SKM-1 (cell line): ENCODE data around the gene WDR86.
A peak's percentile ranks its signal among the peaks of the same experiment; 100 is the strongest.

Source experiments
- DNase-seq: peaks from one replicate; lab custom pipeline; 2025; ENCODE audit not compliant: unreplicated experiment; lab: John Stamatoyannopoulos, UW

The WDR86 gene, protein sequence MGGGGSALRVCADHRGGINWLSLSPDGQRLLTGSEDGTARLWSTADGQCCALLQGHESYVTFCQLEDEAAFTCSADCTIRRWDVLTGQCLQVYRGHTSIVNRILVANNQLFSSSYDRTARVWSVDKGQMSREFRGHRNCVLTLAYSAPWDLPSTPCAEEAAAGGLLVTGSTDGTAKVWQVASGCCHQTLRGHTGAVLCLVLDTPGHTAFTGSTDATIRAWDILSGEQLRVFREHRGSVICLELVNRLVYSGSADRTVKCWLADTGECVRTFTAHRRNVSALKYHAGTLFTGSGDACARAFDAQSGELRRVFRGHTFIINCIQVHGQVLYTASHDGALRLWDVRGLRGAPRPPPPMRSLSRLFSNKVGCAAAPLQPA

DNA sequence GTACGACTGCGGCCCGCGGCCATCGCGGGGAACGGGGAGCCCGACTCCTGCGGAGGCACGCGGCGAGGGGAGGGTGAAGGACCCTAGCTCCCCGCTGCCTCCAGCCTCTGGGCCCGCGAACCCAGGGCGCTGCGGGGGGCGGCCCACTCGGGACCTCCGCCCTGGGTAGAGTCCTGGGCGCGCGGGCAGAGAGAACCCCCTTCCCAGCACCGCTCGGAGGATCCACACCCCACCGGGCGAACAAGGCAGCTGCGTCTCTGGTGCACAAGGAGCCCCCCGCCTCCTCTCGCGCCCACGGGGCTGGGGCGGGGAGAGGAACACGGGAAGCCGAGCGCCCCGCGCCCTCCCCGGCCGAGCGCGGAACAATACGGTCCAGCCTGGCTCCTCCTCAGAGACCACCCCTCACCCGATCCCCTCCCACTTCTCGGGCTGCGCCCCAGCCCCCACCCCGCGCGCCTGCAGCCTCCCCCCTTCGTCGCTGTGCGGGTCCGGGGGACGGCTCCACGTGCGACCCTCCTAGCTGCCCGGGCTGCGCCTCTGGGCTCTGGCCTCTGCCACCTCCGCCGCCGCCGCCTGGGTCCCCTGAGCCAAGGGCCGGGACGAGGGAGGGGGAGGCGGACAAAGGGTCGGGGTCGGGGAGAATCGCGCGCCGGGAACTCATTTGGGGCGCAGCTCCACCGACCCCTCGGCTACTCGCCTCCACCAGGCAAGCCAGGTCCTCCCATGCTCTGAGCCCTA is at the start of gene WDR86:
Gene WDR86 (minus strand): TSS at position 372 of the 738 bp plus-strand sequence. CDS start 449 bp downstream, outside the sequence.
- no peak for DNase-seq

DNA sequence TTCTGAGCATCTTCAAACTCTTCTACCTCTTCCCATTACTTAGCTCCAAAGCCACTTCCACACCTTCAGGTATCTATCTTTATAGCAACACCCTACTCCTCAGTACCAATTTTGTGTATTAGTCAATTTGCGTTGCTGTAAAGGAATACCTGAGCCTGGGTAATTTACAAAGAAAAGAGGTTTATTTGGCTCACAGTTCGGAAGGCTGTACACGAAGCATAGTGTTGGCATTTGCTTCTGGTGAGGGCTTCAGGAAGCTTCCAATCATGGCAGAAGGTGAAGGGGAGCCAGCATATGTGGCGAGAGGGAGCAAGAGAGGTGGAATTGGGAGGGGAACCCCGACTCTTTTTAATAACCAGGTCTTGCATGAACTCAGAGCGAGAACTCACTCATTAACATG is 47.7 kb upstream of the WDR86 start:
- no peak for DNase-seq

DNA sequence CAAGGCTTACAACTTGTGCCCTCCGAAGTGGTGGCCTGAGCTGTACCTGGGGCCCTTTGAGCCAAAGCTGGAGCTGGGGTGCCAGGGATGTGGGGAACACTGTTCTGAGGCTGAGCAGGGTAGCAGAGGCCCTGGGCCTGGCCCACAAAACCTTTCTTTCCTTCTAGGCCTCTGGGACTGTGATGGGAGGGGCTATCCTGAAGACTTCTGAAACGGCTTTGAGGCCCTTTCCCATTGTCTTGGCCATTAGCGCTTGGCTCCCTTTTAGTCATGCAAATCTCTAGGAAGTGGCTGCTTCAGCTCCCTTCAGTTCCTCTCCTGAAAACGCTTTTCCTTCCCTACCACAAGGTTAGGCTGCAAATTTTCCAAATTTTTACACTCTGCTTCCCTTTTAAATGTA is 46.9 kb upstream of the WDR86 start:
- DNase-seq, result no peak

DNA sequence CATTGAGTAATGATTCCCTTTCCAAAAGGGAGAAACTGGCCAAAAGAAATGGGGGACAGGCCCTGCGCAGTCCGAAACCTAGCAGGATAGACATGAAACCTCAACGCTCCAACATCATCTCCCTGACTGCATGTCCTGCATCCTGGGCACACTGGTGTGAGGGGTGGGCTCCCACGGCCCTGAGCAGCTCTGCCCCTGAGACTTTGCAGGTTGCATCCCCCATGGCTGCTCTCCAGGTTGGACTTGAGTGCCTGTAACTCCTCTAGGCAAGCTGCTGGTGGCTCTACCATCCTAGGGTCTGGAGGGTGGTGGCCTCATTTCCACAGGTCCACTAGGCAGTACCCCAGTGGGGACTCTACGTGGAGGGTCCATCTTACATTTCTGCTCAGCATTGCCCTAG is 46.4 kb upstream of the WDR86 start:
- DNase-seq, result no peak

DNA sequence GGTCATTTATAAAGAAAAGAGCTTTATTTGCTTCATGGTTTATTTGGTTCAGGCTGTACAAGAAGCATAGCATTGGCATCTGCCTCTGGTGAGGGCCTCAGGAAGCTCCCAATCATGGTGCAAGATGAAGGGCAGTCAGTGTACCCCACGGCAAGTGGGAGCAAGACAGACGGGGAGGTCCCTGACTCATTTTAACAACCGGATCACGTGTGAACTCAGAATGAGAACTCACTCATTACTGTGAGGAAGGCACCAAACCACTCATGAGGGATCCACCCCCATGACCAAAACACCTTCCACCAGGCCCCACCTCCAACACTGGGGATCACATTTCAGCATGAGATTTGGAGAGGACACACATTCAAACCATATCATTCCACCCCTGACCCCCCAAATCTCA is 45.9 kb upstream of the WDR86 start:
- DNase-seq, result no peak

DNA sequence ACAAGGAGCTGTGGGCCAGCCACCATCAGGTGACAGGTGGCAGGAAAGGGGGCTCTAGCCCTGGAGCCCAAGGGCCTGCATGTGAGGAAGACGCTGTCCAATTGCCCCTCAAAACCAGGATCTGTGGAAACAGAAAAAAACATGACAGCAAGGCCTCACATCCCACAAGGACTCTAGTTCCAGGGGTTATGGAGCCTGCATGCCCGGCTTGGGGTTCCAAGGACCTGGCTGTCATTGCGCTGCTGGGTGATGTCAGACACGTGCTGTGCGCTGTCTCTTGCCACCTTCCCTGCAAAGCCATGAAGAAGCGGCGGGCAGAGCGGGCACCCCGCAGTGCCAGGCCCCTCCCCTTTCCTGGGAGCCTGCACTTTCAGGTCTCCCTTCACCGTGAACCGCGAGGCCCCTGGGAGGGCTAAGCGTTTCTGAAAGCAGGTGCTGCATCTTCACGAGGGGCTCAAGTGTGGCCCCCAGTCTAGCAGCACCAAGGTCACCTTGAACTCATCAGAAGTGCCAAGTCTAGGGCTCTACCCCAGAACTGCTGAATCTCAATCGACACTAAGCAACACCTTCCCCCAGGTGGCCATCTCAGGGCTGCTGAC is 45.2 kb upstream of the WDR86 start:
- DNase-seq, result no peak

DNA sequence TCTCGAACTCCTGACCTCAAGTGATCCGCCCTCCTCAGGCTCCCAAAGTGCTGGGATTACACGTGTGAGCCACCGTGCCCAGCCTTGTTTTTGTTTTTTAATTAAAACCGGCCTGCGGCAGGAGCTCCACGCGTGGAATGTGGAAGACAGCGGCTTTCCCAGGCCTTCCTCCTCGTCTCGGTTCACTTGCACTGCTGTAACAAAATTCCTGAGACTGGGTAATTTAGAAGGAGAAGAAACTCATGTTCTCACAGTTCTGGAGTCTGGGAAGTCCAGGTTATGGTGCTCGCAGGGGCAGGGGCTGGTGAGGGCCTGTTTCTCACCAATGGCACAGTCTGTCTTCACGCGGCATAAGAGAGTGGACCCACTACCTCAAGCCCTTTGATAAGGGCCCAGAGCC is 44.5 kb upstream of the WDR86 start:
- no peak for DNase-seq

DNA sequence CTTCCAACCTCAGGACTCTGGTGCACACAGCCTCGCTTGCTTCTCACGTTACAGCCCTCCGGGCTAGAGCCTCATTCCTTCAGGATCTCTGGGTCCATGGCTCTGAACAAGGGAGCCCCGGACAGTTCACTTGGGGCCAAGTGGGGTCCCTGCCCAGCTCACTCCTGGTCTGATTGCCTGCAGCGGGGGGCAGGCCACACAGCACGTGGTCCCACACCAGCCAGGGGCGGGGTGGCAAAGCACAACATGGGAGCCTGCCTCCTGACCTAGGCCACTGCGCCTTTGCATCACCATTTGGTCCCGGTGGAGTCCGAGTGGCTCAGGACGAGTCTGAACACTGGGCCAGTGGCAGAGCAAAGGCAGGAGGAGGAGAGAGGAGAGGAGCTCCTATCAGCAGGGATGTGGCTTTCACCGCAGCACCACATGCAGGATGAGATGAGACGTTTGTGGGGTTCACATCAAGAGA is 43.5 kb upstream of the WDR86 start:
- no peak for DNase-seq

DNA sequence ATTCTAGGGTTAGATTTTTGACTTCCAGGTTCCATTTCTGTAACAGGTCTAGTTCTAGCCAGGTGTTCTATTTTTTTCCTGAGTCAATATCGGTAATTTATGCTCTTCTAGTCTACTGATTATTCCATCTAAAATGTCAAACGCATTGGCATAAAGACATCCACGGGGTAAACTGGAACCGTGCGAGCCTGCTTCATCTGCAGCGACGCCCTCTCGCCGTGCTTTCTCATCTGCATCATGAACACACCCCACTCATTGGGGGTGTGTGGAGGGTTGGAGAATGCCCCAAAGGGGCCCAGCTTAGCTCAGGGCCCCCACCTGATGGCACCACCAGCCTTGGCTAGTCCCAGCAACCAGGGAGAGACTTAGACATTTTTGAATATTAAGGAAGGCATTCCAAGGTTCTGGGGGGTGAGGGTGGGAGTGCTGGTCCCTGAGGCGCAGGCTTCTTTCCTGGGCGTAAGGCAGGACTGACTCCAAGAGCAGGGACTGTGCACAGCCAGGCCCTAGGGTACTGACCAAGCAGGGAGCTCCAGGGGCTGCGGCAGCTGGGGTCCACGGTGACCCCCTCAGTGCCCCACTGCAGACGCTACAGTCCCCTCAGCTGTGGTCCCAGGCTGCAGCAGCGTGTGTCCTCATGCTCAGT is 43.0 kb upstream of the WDR86 start:
- no peak for DNase-seq

DNA sequence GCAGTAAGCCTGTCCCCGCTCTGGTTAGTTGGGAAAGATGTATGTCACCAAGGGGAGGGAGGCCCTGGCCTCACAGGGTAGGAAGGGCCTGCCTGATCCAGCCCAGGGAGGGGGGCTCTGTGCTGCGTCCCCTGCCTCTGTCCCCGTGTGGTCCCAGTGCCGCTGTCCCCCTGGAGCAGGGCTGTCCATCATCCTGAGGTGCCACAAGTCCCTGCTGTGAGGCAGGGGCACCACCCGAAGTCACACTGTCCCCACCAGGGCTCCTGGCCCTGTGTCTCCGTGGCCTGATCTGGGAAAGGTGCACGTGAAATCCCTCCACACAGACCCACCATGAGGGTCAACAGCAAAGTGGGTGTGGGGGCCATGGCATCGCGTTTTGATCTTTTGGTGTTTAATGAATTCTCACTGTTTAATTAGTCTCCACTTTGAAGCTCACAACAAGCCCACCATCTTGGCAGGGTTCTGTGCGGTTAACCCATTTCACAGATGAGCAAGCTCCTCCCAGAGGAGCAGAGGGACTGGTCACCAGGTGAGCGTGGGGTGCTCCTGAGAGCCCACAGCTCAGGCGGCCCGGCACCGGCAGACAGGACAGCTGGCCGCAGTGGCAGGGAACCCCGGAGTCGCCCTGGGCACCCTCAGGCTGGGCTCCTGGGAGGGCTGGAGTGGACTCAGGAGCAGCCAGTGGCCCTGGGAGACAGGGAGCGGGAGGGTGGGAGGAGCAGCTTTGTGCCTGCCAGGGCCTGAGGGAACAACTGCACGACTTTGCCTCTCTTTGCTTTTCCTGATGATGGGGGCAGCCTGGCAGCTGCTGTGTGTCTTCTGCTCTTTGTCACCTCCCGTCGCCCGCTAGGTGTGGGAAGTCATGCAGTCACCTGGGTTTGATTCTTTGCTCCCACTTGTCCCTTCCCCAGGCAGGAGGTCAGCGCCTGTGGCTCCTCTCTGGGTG is 42.1 kb upstream of the WDR86 start:
- DNase-seq, result no peak

DNA sequence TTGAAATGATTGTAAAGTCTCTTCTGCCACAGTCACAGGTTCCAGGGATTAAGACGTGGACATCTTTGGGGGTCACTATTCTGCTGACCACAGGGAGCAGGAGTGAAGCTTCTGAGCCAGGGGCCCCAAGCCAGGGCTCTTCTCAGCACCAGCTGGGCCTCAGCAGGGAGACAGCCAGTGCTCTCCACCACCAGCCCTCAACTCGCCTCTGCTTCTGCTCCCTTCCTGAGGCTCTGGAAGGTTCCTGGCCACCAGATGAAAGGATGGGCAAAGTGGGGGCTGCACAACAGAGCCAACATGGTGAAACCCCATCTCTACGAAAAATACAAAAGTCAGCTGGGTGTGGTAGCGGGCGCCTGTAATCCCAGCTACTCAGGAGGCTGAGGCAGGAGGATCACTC is 41.3 kb upstream of the WDR86 start:
- DNase-seq, result no peak

DNA sequence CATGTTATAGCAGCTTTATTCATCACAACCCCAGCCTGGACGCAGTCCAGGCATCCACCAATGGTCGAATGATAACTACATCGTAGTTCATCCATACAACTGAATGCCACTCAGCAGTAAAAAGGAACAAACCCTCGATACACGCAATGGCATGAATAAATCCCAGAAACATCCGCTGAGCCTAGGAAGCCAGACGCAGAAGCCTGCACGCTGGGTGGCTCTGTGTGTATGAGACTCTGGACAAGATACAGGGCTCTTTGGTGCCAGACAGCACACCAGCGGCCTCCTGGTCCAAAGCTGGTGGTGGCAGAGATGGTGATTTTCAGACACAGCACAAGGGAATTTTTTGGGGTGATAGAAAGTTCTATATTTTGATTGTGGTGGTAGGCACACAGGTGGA is 40.2 kb upstream of the WDR86 start:
- no peak for DNase-seq

DNA sequence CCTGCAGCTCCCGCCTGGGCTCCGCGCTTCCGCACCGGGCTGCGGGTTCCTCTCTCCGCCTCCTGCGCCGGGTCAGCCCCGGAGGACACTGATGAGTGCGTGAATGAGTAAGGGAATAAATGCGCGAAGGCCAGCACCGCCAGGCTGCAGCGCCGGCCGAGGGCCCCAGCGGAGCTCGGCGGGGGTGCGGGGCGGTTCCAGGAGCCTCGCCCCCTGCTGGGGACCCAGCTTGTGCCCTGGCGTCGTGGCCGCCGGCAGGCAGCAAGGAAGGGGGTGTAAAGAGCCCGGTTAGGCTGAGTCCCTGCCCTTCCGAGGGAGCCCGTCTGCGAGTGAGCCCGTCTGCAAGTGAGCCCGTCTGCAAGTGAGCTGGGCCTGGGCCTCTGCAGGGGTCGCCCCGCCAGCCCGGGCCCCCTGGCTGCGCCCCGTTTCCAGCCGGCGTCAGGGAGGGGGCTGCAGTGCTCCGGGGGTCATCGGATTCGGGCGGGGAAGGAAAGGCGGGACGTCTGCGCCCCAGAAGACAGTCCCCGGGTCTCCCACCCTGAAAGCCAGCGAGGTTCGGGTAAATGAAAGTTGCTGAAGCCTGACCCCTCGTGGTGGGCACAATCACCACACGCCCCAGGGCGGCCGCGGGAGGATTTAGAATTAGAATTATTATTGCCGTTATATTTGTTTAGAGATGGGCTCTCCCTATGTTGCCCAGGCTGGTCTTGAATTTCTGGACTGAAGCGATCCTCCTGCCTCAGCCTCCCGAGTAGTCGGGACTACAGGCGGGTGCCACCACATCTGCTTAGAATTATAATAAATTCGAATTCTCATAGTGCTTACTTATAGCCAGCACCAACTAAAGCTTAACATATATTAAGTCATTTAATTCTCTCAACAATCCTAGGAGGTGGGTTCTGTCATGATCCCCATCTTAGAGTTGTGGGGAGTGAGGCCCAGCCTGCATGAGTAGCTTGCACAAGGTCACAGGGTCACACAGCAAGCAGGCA is 38.7 kb upstream of the WDR86 start:
- peak; percentile 14 for DNase-seq

DNA sequence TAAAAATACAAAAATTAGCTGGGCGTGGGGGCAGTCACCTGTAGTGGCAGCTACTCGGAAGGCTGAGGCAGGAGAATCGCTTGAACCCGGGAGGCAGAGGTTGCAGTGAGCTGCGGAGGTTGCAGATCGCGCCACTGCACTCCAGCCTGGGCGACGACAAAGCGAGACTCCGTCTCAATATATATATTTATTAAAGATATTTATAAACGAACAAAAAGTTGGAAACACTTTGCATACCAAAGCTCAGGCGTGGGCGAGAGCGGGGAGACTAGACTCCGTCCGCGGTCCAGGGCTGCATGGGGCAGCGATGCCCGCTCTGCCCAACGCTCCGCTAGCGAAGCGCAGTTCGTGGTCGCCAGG is 38.0 kb upstream of the WDR86 start:
- DNase-seq, result no peak

DNA sequence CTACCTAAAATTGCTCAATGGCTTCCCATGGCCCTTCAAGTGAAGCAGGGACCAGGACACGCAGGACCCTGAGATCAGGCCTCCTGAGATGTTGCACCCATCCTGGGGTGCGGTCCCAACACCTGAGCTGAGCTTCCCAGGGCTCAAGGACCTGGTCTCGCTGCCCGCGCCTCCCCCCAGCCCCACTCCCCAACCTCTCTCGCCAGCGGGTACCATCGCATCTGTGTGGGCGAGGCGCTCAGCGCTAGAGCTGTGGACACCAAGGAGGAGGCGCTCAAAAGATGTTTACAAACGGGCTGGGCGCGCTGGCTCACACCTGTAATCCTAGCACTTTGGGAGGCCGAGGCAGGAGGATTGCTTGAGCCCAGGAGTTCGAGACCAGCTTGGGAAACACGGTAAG is 37.5 kb upstream of the WDR86 start:
- no peak for DNase-seq

DNA sequence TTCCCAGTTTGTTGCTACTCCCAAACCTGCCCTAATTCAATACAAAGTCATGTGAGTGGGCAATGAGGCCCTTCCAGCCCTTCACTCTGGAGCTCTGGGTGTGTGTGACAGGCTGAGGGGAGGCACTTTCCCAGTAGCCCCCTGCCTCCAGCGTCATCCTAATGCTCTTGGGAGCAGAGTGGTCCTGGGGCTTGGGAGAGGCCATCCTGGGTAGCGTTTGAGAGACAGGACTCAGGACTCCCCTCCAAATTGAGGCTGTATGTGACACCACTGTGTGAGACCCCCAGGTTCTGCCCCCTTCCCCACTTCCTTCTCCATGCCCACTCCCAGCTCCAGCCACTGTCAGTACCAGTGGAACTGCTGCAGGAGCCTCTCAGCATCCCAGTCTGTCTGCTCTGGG is 36.6 kb upstream of the WDR86 start:
- DNase-seq, result no peak

DNA sequence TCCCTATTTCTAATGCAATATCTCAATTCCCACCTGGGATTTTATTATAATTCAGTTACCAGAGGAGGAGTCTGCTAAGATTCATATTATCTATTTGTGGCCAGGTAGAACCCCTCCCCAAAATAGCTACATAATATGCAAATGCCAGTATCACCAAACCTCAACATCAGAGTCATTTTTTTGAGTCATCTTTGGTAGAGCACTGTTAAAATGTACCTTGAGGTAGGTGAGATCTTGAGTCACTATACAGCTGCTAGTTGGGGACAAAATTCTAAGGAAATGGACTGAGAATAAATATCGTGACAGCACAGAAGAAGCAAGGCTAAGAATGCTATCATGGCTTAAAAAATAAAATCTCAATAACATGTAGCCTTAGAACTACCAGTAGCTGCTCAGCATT is 34.8 kb upstream of the WDR86 start:
- no peak for DNase-seq

DNA sequence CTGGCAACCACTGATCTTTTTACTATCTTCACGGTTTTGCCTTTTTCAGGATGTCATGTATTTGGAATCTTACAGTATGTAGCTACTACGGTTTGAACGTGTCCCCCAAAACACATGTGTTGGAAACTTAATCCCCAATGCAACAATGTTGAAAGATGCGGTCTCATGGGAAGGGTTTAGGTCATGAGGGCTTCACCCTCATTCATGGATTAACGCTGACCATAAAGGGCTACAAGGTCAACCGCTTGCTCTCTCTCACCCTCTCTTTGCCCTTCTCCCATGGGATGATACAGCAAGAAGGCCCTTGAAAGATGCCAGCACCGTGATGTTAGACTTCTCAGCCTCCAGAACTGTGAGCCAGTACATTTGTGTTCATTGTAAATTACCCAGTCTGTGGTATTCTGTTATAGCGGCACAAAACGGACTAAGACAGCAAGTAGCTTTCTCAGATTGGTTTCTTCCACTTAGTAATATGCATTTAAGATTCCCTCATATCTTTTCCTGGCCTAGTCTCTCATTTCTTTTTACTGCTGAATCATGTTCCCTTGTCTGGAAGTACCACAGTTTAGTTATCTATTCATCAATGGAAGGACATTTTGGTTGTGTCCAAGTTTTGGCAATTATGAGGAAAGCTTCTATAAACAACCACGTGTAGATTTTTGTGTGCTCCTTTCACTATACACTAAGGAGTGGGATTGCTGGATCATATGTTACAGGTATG is 33.1 kb upstream of the WDR86 start:
- no peak for DNase-seq
